ENCODE data around the gene COMMD1. TPM values are rescaled to one million over a fixed set of nuclear protein-coding genes. Genes with fewer than 3 reads are reported as not detected.

COMMD1 gene
- total RNA-seq, 4 donors from 2014 or later: 8.5 to 80.7 (median 48.2) TPM

GRCh38 chr2:61984682-61985081 lies 79.2 kb downstream of the COMMD1 start:
- no peak overlapping the region for H3K4me3 ChIP-seq
- intact Hi-C loops (cut with DNase I; ENCODE audit: low total_unique reads): no loop called here
- no peak overlapping the region for H3K27ac ChIP-seq
- H3K9me3 ChIP-seq: peaks cover 0 to 6% of the 10 kb centered on the region in 2 donors
- no peak for DNase-seq
- no peaks in the 10 kb centered on the region for H3K27me3 ChIP-seq
- H3K36me3 ChIP-seq: no peaks in the 10 kb centered on the region
- no peaks in the 10 kb centered on the region for H3K4me1 ChIP-seq
- no peak for TF ChIP-seq POLR2A (IDR thresholded peaks at IDR 0.05)
- TF ChIP-seq CTCF (IDR thresholded peaks at IDR 0.05): no peak

DNA sequence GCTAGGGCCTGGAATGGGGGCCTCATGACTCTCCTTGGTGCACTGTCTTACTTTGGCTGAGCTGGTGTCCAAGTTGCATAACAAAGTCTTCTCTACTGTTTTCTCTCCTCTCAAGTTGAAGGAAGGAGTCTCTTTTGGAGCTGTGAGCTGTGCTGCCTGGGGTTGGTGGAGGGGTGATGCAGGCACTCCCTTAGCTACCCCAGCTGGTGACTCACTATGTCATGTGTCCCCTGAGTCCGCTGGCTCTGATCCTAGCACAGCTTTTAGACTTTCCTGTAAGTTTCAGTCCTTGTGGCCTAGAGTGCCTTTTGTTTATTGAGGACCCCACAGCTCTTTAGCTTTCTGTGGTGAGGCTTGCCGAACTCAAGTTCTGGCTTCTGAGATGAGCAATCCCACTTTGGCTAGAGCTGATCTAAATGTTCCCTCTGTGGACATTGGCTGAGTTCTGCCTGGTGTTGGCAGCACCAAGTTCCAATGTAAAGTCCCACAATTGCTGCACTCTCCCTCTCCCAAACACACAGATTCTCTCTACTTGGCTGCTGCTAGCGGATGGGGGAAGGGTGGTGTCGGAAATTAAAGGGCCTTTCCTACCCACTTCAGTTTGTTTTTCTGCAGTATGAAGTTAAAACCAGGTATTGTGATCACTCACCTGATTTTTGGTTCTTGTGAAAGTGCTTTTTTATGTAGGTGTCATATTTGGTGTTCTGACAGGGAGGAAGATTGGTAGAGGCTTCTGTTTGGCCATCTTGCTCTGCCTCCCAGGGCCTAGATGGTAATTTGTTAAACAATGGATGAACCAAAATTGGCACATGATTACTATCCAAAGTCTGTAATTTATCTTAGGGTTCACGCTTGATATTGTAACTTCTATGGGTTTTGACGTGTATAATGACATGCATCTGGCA lies 83.2 kb downstream of the COMMD1 start:
- Histone ChIP-seq H3K27me3 (no peaks in the 10 kb centered on the region), H3K4me1 (no peaks in the 10 kb centered on the region), H3K27ac (no peak overlapping the region), H3K36me3 (no peaks in the 10 kb centered on the region), H3K4me3 (no peak overlapping the region), H3K9me3 (no peaks in the 10 kb centered on the region)
- intact Hi-C loops (cut with DNase I; ENCODE audit: low total_unique reads): no loop called here
- TF ChIP-seq POLR2A (IDR thresholded peaks at IDR 0.05) (no peak), CTCF (IDR thresholded peaks at IDR 0.05) (no peak)
- DNase-seq: no peak

- H3K27me3 ChIP-seq: no peaks in the 10 kb centered on the region
- H3K36me3 ChIP-seq: no peaks in the 10 kb centered on the region
- TF ChIP-seq CTCF (IDR thresholded peaks at IDR 0.05) (peak; percentile 59 to 78 (median 70)), POLR2A (IDR thresholded peaks at IDR 0.05) (no peak)
- intact Hi-C loops (cut with DNase I; ENCODE audit: low total_unique reads): loop anchor here (5.0 kb wide), 1 partner anchor 419 kb away; no protein-coding TSS in a partner anchor
- H3K4me3 ChIP-seq: no peak overlapping the region
- no peak overlapping the region for H3K27ac ChIP-seq
- H3K4me1 ChIP-seq: no peaks in the 10 kb centered on the region
- peak in 1 of 2 donors; percentile 26 for DNase-seq
- no peaks in the 10 kb centered on the region for H3K9me3 ChIP-seq
These were observed 88.0 kb downstream of the COMMD1 start for GRCh38 chr2:61993422-61994024.

DNA sequence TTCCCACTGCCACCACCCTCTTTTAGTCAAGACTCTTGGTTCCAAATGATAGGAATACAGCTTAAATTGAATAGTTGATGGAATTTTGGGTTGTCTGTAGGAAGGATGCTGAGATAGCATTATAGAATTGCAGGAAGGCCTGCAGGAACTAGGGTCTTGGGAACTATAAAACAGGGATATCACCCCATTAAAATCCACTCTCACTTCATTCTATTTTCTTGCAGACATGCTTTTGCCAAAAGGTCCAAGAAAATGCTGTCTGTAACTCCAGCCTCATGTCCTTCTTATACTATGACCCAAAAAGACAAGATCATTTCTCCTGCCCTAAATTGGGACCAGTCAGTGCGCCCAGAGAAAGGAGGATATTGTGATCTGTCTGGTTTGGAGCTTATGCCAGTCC lies 89.1 kb downstream of the COMMD1 start:
- no peak for DNase-seq
- Histone ChIP-seq H3K9me3 (no peaks in the 10 kb centered on the region), H3K27ac (no peak overlapping the region), H3K27me3 (no peaks in the 10 kb centered on the region), H3K4me3 (no peak overlapping the region), H3K36me3 (no peaks in the 10 kb centered on the region), H3K4me1 (no peaks in the 10 kb centered on the region)
- intact Hi-C loops (cut with DNase I; ENCODE audit: low total_unique reads): loop anchor here (5.0 kb wide), 1 partner anchor 418 kb away; no protein-coding TSS in a partner anchor
- TF ChIP-seq POLR2A (IDR thresholded peaks at IDR 0.05): no peak
- no peak for TF ChIP-seq CTCF (IDR thresholded peaks at IDR 0.05)

DNA sequence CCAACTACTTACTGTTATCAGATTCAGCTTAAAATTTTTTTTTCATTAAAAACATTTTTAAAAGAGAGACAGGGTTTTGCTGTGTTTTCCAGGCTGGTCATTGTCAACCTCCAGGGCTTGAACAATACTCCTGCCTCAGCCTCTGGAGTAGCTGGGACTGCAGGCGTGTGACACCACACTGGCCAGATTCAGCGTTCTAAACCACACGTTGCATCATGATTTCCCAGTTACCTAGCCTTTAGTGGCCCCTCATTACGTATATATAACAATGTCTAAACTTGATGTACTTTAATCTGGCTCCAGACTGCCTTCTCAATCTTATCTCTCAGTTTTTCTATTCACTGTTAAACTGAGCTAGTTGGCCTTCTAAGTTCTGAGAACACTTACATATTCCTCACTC lies 89.6 kb downstream of the COMMD1 start:
- H3K4me1 ChIP-seq: no peaks in the 10 kb centered on the region
- intact Hi-C loops (cut with DNase I; ENCODE audit: low total_unique reads): no loop called here

More for the DNA sequence above, 89.6 kb downstream of the COMMD1 start:
- no peak for TF ChIP-seq POLR2A (IDR thresholded peaks at IDR 0.05)
- TF ChIP-seq CTCF (IDR thresholded peaks at IDR 0.05): no peak
- Histone ChIP-seq H3K27me3 (no peaks in the 10 kb centered on the region), H3K36me3 (no peaks in the 10 kb centered on the region), H3K27ac (no peak overlapping the region), H3K4me3 (no peak overlapping the region), H3K9me3 (no peaks in the 10 kb centered on the region)
- no peak for DNase-seq

Data from uterus (tissue), 4 donors.